AG09319 (cell line): Measurements from ENCODE around the gene ZXDC.

Source experiments
- DNase-seq: peaks from one replicate; pipeline ENCODE4 v3.0.0-alpha.2; 2010; ENCODE audit warnings: low read depth; ENCODE audit errors: extremely low read depth
- CTCF ChIP-seq: IDR thresholded peaks from 2 replicates; pipeline ENCODE4 v1.5.1; 2011; ENCODE audit warnings: low read depth, mild to moderate bottlenecking, inconsistent platforms, low read length, moderate library complexity

Gene ZXDC

DNA sequence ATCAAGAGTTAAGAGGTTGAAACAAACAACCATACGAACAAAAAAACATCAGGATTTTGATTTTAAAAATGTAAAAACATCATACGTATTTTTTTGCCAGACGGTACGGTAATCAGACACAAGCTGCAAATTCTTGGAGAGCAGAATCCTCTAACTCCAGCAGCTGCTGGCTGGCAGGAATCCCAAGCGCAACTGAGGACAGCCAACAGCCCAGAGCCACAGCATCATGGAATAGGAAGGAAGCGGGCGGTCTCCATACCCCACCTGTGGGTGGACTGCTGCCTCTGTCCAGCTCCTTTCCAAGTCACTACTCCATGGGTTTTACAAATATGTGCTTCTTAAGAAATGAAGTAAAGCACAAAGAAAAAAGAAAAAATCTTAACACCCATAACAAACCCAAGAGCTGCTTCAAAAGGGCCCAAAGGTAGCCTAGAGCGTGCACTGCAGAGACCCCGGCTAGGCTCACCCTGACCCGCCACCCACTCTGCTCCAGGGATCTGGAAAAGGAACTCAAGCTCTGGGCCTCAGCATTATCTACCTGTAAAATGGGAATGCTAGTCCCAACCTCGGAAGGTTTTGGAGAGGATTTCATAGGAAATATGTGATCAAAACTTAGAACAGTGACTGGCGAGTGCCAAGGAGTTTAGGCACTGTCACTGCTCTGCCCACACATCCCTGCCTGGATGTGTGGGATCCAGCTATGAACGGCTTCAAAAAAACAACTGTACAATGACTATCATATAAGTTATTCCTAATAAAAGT, 33.4 kb downstream of the ZXDC start:
- no peak for TF ChIP-seq CTCF
- no peak for DNase-seq

DNA sequence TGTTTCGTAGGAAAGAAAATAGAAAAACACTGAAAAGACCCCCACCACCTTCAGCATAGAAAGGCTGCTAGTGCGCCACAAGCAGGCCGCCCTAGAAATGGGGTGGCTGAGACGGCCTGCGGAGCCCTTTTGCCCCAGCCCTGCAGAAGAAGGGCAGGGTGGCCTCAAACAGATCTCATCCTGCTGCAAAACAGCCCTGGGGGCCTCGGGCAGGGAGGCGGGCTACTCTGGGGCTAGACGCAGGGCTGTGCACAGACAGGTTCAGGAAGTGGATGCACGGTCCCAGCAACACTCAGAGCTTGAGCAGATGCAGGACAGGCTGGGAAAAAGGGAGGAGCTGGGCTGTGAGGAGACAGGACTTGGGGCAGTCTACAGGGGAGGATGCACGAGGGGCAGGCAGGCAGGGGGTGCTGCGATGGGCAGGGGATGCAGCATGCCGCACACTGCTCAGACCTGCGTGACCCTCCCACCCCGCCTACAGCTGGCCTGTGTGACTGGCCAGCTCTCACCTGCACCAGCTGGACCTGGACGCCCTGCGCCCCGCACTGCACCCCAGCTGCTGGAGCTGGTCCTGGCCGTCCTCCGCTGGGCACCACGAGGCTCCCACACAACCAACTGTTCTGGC, 34.3 kb downstream of the ZXDC start:
- DNase-seq = no peak
- TF ChIP-seq CTCF = no peak

GRCh38 chr3:126440709-126440995, 35.0 kb downstream of the ZXDC start:
- TF ChIP-seq CTCF = no peak
- no peak for DNase-seq

GRCh38 chr3:126439968-126440708, 35.6 kb downstream of the ZXDC start:
- TF ChIP-seq CTCF = no peak
- DNase-seq = no peak

GRCh38 chr3:126439346-126439967, 36.2 kb downstream of the ZXDC start:
- no peak for DNase-seq
- TF ChIP-seq CTCF = no peak

- no peak for DNase-seq
- no peak for TF ChIP-seq CTCF
Observed at GRCh38 chr3:126438746-126439145, 36.9 kb downstream of the ZXDC start.

GRCh38 chr3:126438186-126438585, 37.5 kb downstream of the ZXDC start:
- DNase-seq = no peak
- TF ChIP-seq CTCF = no peak
